GM12878 (cell line): ENCODE measurements around the gene CMSS1. TPM values are rescaled to one million over a fixed set of nuclear protein-coding genes. Genes with fewer than 3 reads are reported as not detected.

Experiments used
- ATAC-seq: fragments of 200-7000 bp; cut with Tn5 transposase; 3 replicates; pipeline ENCODE4 v1.9.1; 2020; ENCODE audit warnings: mild to moderate bottlenecking, moderate library complexity
- BruUV-seq: library from RNA; stranded (reverse); fragments of 400-500 nt; replicated peaks from 2 replicates; lab custom pipeline; 2021; lab: Mats Ljungman, UMichigan
- CTCF ChIA-PET: fragments of 300-600 bp; sonication (Branson Sonifier 250); formaldehyde crosslinking; extraction: SDS; loops from one replicate; lab custom pipeline; 2021; ENCODE audit warnings: inconsistent platforms; lab: Yijun Ruan, JAX
- POLR2A ChIA-PET: fragments of 350-600 bp; formaldehyde crosslinking; extraction: SDS; loops from one replicate; lab custom pipeline; 2021; ENCODE audit warnings: inconsistent platforms; lab: Charles Lee
- RAD21 ChIA-PET: fragments of 300-600 bp; sonication (Branson Sonifier 250); formaldehyde crosslinking; loops from one replicate; lab custom pipeline; 2023; ENCODE audit warnings: antibody characterized with exemption; ENCODE audit not compliant: unreplicated experiment; lab: Charles Lee
- SMC1A ChIA-PET: fragments of 300-600 bp; sonication (Branson Sonifier 250); formaldehyde crosslinking; loops from one replicate; lab custom pipeline; 2023; ENCODE audit not compliant: unreplicated experiment, uncharacterized antibody; lab: Charles Lee
- DNase-seq: peaks from one replicate; pipeline ENCODE4 v3.0.0-alpha.2; 2011; ENCODE audit warnings: low read depth, low spot score
- FAIRE-seq: peaks from 3 replicates; lab custom pipeline; 2011; peaks lifted over from hg19 to GRCh38; lab: Jason Lieb, UNC
- H2AFZ ChIP-seq: 2 replicates; pipeline ENCODE4 v1.6.0; 2011; ENCODE audit warnings: low read depth, low read length, control low read depth; ENCODE audit not compliant: control insufficient read depth
- H3K27ac ChIP-seq: 2 replicates; pipeline ENCODE4 v1.5.1; 2011; ENCODE audit warnings: control low read depth; ENCODE audit not compliant: control insufficient read depth, insufficient read depth
- H3K27me3 ChIP-seq, 2 experiments: replicated peaks in 1 of 2; 2 replicates each; pipeline versions ENCODE4 v1.6.0 to v1.6.1; 2011; ENCODE audit warnings: low read length in 1 of 2; ENCODE audit not compliant: control insufficient read depth in 2 of 2, insufficient read depth in 2 of 2
- H3K36me3 ChIP-seq, 2 experiments: 2 replicates each; pipeline ENCODE4 v1.5.1; 2011; ENCODE audit warnings: low read length in 1 of 2; ENCODE audit not compliant: control insufficient read depth in 2 of 2, insufficient read depth in 2 of 2
- H3K4me1 ChIP-seq: 2 replicates; pipeline ENCODE4 v1.6.1; 2011; ENCODE audit warnings: mild to moderate bottlenecking, low read length, moderate library complexity, mixed read lengths; ENCODE audit not compliant: control insufficient read depth, insufficient read depth
- H3K4me2 ChIP-seq: 2 replicates; pipeline ENCODE4 v1.6.0; 2011; ENCODE audit warnings: control low read depth; ENCODE audit not compliant: control insufficient read depth, insufficient read depth
- H3K4me3 ChIP-seq: fragments of 200-600 bp; sonication (generic); 2 replicates; pipeline ENCODE4 v1.5.1; 2016
- H3K79me2 ChIP-seq: 2 replicates; pipeline ENCODE4 v1.6.0; 2011; ENCODE audit warnings: low read length; ENCODE audit not compliant: control insufficient read depth, insufficient read depth
- H3K9ac ChIP-seq: 2 replicates; pipeline ENCODE4 v1.8.0; 2011; ENCODE audit warnings: low read length, control low read depth, mixed read lengths; ENCODE audit not compliant: control insufficient read depth, insufficient read depth
- H3K9me3 ChIP-seq: replicated peaks from 3 replicates; pipeline ENCODE4 v1.5.1; 2011; ENCODE audit warnings: mild to moderate bottlenecking, low read length; ENCODE audit not compliant: control insufficient read depth, insufficient read depth
- H4K20me1 ChIP-seq: 2 replicates; pipeline ENCODE4 v1.6.0; 2011; ENCODE audit not compliant: control insufficient read depth, insufficient read depth
- CBX3 ChIP-seq: fragments of 200-600 bp; sonication (generic); IDR thresholded peaks from 2 replicates; pipeline ENCODE4 v1.6.1; 2016; ENCODE audit warnings: low read depth, borderline replicate concordance
- CHD2 ChIP-seq: IDR thresholded peaks from 2 replicates; pipeline ENCODE4 v1.6.1; 2011; ENCODE audit warnings: low read depth, low read length, improper control_type of control experiment, borderline replicate concordance
- DPF2 ChIP-seq: fragments of 450-650 bp; IDR thresholded peaks from 2 replicates; pipeline ENCODE4 v1.6.1; 2017; ENCODE audit warnings: mild to moderate bottlenecking
- IRF5 ChIP-seq: fragments of 450-650 bp; IDR thresholded peaks from 2 replicates; pipeline ENCODE4 v1.6.1; 2017; ENCODE audit warnings: borderline replicate concordance
- MTA3 ChIP-seq: IDR thresholded peaks from 2 replicates; pipeline ENCODE4 v1.6.1; 2012; ENCODE audit warnings: low read length, inconsistent platforms, borderline replicate concordance
- MYC ChIP-seq: IDR thresholded peaks from 2 replicates; pipeline ENCODE4 v1.6.1; 2011; ENCODE audit warnings: mild to moderate bottlenecking, low read length, moderate library complexity, inconsistent platforms; ENCODE audit not compliant: insufficient read depth, insufficient replicate concordance, insufficient read length, severe bottlenecking
- POLR2AphosphoS5 ChIP-seq: IDR thresholded peaks from 2 replicates; pipeline ENCODE4 v1.6.1; 2011; ENCODE audit warnings: mild to moderate bottlenecking, low read length, inconsistent platforms
- TAF1 ChIP-seq: IDR thresholded peaks from 2 replicates; pipeline ENCODE4 v1.6.1; 2011; ENCODE audit warnings: mild to moderate bottlenecking, low read depth, low read length, borderline replicate concordance
- ZBED1 ChIP-seq: IDR thresholded peaks from 2 replicates; pipeline ENCODE4 v1.6.1; 2016; ENCODE audit warnings: borderline replicate concordance
- WGBS: methylation state at CpG from one replicate; pipeline ENCODE4 v1.1.6; 2016; ENCODE audit warnings: low lambda C conversion rate; ENCODE audit not compliant: insufficient replicate concordance, insufficient coverage; ENCODE audit errors: missing lambda C conversion rate; 5-methylcytosine and 5-hydroxymethylcytosine counted together
- in situ Hi-C: fragments of 300-500 bp; cut with MboI; formaldehyde crosslinking; loops from 9 replicates; pipeline ENCODE4 v1.14.3; 2018; ENCODE audit warnings: mixed read lengths
- intact Hi-C: fragments of 100-400 bp; cut with micrococcal nuclease; formaldehyde crosslinking; loops from one replicate; pipeline ENCODE4 v1.14.2; 2022; ENCODE audit not compliant: unreplicated experiment
- polyA plus RNA-seq, 11 experiments: library from polyadenylated mRNA; depleted of rRNA in 4 of 11; unstranded in 6 of 11; stranded (reverse) in 5 of 11; fragments of >200 nt; fragmentation: Nextera tagmentation in 4 of 11; fragmentation: Illumina TruSeq in 1 of 11; extraction: Ambion mirVana in 4 of 11; extraction: Trizol in 1 of 11; gene quantifications; 1 replicate in 1 of 11; 2 replicates in 10 of 11; pipeline versions ENCODE4 v1.2.1 to v1.2.3, GENCODE V29; 2011 to 2016; ENCODE audit warnings: inconsistent platforms in 2 of 11, missing spikeins in 2 of 11, low read depth in 1 of 11
- total RNA-seq, 4 experiments: library from RNA; depleted of rRNA in 3 of 4; stranded (reverse); fragments of >200 nt in 3 of 4; fragmentation: Illumina TruSeq in 1 of 4; extraction: Trizol in 1 of 4; gene quantifications; 2 replicates each; pipeline versions ENCODE4 v1.2.1 to v1.2.3, GENCODE V29; 2013 to 2021

The CMSS1 gene
- total and polyA plus RNA-seq, 10 of the 15 experiments (the other 5 are each of a cell fraction or from before 2014, with no cell fraction given) = 31.0 to 118 (median 70.1) TPM

GRCh38 chr3:100009276-100010086, 191.8 kb downstream of the CMSS1 start:
- H3K36me3 ChIP-seq = no peaks in the 10 kb centered on the region
- TF ChIP-seq CHD2 = no peak
- no peak for TF ChIP-seq POLR2AphosphoS5
- no peak for TF ChIP-seq CBX3
- TF ChIP-seq TAF1 = no peak
- TF ChIP-seq ZBED1 = no peak
- no peak for TF ChIP-seq MTA3
- TF ChIP-seq IRF5 = no peak
- TF ChIP-seq DPF2 = no peak
- no peak for TF ChIP-seq MYC

More at GRCh38 chr3:100009276-100010086, 191.8 kb downstream of the CMSS1 start:
- SMC1A ChIA-PET = interaction anchor here (0.6 to 1.9 kb wide), 4 partner anchors 11 to 154 kb away, joined by 3 to 4 read pairs (median 4); no protein-coding TSS in a partner anchor
- FAIRE-seq (no peak), DNase-seq (no peak), ATAC-seq (no peak)
- Histone ChIP-seq H3K9ac (no peak overlapping the region), H3K4me1 (no peaks in the 10 kb centered on the region; the same call in 1 of the 2 replicates), H3K27ac (no peak overlapping the region), H2AFZ (no peak overlapping the region), H3K4me3 (no peak overlapping the region), H3K79me2 (no peaks in the 10 kb centered on the region), H3K9me3 (no peaks in the 10 kb centered on the region), H4K20me1 (no peaks in the 10 kb centered on the region), H3K4me2 (no peak overlapping the region), H3K27me3 (no peaks in the 10 kb centered on the region)
- CTCF ChIA-PET = interaction anchor here (0.7 to 2.0 kb wide), 3 partner anchors 48 to 1229 kb away, joined by 3 to 5 read pairs (median 5); no protein-coding TSS in a partner anchor
- BruUV-seq = no TSS peak
- POLR2A ChIA-PET = no interaction called here
- intact Hi-C loops (no loop called here), in situ Hi-C loops (no loop called here)
- RAD21 ChIA-PET = no interaction called here
- WGBS = 76% methylated on average over 5 of the region's 5 CpGs
